Panc1 (cell line): ENCODE results near the gene MAPK4.

ENCODE experiments used
- POLR2AphosphoS5 ChIP-seq: IDR thresholded peaks from 2 replicates; pipeline ENCODE4 v1.6.1; 2012; ENCODE audit warnings: mild to moderate bottlenecking, low read depth, low read length, moderate library complexity
- TF ChIP-seq, protein P1 (sequence below): fragments of 450-650 bp; IDR thresholded peaks from 2 replicates; pipeline ENCODE4 v1.5.1; 2017; ENCODE audit warnings: mild to moderate bottlenecking

DNA sequence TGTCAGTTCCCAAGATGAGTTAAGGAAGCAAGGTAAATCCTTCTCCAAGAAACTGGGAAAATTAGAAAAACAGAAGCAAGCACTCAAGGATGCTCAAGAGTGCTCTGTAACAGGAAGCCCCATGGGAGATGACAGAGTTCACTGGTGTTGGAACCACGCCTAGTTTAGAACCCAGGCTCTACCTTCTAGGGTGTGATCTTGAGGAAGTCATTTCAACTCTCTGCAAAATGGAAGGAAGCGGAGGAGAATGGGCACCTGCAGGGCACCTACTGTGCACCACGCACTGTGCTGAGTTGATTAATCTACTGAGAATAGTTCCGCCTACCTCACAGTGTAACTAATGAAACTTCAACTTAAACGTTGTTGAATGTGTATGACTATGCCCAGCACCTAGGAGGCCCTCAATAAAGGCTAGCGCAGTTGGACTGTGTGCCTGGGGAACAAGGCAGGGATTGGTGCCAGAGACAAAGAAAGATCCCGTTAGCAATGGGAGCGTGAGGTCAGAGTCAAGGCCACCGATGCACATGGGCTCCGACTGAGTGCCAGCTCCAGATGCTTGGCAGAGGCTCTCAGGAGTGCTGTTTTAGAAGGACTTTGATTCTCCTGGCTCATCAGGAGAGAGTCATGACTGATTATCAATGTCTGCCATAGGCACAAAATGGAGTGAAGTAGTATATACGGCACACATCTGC is 93.7 kb downstream of the MAPK4 start:
- TF ChIP-seq POLR2AphosphoS5 = no peak
- TF ChIP-seq, protein P1, sequence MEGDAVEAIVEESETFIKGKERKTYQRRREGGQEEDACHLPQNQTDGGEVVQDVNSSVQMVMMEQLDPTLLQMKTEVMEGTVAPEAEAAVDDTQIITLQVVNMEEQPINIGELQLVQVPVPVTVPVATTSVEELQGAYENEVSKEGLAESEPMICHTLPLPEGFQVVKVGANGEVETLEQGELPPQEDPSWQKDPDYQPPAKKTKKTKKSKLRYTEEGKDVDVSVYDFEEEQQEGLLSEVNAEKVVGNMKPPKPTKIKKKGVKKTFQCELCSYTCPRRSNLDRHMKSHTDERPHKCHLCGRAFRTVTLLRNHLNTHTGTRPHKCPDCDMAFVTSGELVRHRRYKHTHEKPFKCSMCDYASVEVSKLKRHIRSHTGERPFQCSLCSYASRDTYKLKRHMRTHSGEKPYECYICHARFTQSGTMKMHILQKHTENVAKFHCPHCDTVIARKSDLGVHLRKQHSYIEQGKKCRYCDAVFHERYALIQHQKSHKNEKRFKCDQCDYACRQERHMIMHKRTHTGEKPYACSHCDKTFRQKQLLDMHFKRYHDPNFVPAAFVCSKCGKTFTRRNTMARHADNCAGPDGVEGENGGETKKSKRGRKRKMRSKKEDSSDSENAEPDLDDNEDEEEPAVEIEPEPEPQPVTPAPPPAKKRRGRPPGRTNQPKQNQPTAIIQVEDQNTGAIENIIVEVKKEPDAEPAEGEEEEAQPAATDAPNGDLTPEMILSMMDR = no peak
